GM19351 (cell line): ENCODE results near the gene SLAMF7.

Experiments
- ATAC-seq: cut with Tn5 transposase; IDR thresholded peaks from one replicate; pipeline ENCODE4 v1.9.1; 2021; ENCODE audit warnings: mild to moderate bottlenecking, moderate library complexity; ENCODE audit not compliant: unreplicated experiment

SLAMF7 gene

DNA sequence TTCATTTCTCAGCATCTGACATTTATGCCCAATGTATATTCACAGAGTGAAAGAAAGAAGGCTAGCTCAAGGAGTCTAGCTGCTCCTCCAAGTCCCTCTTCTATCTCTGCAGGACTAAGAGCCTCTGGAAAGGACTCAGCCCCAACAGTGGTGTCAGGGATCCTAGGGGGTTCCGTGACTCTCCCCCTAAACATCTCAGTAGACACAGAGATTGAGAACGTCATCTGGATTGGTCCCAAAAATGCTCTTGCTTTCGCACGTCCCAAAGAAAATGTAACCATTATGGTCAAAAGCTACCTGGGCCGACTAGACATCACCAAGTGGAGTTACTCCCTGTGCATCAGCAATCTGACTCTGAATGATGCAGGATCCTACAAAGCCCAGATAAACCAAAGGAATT is 60.6 kb downstream of the SLAMF7 start:
- ATAC-seq: no peak

DNA sequence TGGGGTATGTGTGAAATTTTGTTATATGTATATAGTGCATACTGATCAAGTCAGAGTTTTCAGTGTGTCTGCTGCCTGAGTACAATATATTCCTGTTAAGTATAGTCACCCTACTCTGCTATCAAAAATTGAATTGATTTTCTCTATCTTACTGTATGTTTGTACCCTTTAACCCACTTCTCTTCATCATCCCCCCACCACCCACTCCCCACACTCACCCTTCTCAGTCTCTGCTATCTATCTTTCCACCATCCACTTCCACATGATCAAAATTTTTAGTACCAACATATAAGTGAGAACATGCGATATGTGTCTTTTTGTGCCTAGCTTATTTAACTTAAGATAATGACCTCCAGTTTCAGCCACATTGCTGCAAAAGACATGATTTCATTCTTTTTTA is 61.1 kb downstream of the SLAMF7 start:
- no peak for ATAC-seq

DNA sequence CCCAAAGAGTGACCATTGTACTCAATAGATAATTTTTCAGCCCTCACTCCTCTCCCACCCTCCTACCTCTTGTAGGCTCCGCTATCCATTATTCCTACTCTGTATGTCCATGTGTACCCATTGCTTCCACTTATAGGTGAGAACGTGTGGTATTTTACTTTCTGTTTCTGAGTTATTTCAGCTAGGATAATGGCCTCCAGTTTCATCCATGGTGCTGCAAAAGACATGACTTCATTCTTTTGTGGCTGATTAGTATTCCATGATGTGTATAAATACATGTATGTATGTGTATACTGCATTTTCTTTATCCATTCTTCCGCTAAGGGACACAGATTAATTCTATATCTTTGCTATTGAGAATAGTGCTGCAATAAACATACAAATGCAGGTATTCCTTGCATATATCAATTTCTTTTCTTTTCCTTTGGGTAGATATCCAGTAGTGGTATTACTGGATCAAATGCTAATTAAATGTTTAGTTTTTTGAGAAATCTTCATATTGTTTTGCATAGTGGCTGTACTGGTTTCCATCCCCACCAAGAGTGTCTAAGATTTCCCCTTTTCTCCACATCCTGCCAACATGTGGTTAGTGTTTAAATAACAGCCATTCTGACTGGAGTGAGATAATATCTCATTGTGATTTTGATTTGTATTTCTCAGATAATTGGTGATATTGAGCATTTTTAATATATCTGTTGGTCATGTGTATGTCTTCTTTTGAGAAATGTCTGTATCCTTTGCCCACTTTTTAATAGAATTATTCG is 61.8 kb downstream of the SLAMF7 start:
- no peak for ATAC-seq

DNA sequence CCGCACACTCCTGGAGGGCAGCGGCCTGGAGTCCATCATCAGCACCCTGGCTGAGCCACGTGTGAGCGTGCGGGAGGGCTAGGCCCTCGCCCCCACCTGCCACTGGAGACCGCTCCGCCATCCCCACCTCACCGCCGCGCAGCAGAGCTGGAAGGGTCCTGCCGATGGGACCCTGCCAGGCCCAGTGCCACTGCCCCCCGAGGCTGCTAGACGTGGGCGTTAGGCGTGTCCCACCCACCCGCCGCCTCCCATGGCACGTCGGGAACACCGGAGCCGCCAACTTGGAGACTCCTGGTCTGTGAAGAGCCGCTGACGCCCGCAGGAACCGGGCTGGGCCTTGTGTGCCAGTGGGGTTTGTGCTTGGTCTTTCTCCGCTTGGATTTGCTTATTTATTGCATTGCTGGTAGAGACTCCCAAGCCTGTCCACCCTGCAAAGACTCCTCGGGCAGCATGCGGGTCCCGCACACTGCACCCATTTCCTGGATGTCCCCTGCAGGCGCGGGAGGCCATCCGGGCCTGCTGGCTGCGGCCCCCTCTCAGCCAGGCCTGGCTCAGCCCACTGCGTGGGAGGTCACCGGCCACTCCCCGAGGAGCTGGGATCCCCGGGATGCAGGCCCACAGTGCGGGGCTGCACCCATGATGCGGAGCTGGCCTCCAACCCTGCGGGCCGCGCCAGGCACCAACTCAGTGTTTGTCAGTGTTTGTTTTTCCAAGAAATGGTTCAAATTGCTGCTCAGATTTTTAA is 63.0 kb downstream of the SLAMF7 start:
- ATAC-seq: no peak
